Effector CD8-positive, alpha-beta T cell (primary cell): ENCODE results near the gene SLC24A3.

Source experiments
- DNase-seq: peaks from one replicate; lab custom pipeline; 2025; lab: John Stamatoyannopoulos, UW

Gene SLC24A3

GRCh38 chr20:19344341-19344740 is 131.9 kb downstream of the SLC24A3 start:
- no peak for DNase-seq

DNA sequence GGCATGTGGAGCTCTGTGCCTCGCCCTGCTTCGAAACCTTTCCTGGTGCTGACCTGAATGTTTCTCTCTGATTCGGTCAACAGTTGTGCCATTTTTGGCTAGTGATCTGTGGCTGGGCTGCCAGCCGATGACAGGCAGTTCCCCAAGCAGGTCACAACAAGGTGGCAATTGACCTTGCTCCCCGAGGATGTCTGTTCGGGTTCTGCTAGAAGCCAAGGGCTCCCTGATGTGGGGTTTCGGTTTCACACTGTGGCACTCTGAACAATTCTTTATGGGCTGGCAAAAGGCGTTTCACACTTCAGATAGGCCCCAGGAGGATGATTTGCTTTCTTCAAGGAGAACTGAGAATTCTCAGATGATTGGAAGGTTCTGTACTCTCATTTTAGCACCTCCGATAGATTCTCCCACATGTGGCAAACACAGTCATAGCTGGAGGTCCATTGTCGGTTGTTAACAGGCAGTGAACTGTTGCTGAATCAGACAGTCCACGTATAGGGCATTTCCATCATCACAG is 135.6 kb downstream of the SLC24A3 start:
- DNase-seq = no peak

DNA sequence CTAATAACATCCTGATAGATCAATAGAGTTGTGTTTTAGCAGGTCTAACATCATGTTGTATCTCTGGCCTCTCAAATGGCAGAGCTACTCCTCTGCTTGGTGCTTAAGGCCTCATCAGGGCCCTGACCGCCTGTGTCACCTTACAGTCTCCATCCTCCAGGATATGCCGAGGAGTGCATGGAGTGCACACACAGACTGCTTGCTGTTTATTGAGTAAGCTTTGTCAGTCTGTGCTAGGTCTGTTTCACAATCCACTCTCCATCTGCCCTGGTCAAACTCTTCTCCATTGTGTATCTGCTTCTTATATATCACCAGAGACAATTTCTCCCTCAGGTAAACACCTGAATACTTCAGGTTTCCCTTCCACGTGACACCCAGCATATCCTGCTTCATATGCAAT is 136.1 kb downstream of the SLC24A3 start:
- DNase-seq = no peak

DNA sequence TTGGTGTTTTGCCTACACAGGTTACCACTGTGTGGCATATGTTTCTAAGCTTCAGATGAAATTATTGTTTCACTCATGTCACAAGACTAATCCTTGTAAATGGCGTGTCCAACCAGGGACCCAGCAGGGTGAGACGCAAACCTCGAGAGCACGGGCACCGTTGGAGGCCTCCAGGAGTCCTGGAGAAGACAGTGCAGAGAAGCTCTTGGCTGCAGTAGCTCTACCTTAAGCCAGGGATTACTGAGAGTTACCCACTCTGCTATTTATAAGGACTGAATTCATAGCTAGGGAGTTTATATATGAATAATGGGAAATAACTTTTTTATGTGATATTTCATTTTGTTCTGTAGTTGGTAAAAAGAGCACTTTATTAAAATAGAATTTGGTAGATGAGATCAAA is 137.4 kb downstream of the SLC24A3 start:
- DNase-seq = no peak

DNA sequence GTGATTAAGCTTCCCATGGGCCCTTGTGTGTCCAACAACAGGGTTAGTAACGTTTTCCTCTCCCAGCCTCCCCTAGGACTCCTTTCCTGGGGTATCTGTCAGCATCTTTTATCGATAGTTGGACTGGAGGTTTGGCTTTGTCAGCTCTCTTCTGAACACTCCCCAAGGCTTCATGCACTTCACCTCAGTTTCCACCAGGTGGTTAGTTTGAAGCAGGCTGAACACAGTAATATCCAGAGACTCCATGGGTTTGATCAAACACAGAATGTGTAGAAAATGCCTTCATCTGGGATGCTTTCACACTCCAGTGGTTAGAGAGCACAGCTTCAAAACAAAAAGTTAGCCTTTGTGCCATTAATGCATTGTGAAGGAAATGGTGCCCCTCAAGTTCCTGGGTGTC is 139.1 kb downstream of the SLC24A3 start:
- no peak for DNase-seq

- DNase-seq = no peak
Observed at GRCh38 chr20:19354950-19355349, 142.5 kb downstream of the SLC24A3 start.

GRCh38 chr20:19361790-19362189 is 149.3 kb downstream of the SLC24A3 start:
- DNase-seq = no peak

DNA sequence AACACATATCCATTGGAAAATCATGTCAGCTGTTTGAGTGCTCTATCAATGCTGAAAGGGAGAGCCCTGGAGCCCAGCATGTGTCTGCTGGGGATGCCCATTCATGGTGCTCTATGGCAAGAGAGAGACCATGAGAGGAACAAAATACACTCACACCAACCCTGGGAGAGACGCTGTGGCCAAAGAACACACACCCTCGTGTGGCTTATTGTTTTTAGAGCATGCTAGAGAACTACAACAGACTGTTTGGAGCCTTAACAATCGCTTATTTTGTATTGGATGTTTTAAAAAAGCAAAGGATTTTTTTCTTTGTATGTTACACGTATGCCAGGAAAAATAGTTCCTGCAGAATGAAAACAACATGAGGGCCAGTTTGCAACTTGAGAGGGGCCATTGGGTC is 151.0 kb downstream of the SLC24A3 start:
- DNase-seq = no peak

- DNase-seq = no peak
Observed at GRCh38 chr20:19367591-19367990, 155.1 kb downstream of the SLC24A3 start.

GRCh38 chr20:19368351-19368750 is 155.9 kb downstream of the SLC24A3 start:
- DNase-seq = no peak

GRCh38 chr20:19370076-19371075 is 157.9 kb downstream of the SLC24A3 start:
- no peak for DNase-seq

DNA sequence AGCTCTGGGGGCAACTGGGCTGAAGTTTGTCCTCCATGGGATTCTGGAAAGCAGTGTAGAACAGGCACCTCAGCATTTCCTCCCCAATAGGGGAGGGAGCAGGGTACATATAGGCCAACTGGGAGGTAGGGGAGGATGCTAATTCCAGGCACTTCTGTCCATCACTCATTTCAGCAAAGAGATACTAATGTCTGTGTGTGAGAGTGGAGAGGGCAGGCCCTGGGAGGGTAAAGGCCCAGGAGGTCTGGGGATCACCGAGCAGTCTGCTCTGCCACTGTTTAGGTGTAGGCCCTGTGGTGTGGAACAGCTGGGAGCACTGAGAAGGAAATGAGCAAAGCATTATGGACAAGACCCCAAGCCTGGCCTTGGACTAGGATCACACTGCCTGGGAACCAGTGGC is 158.7 kb downstream of the SLC24A3 start:
- no peak for DNase-seq

DNA sequence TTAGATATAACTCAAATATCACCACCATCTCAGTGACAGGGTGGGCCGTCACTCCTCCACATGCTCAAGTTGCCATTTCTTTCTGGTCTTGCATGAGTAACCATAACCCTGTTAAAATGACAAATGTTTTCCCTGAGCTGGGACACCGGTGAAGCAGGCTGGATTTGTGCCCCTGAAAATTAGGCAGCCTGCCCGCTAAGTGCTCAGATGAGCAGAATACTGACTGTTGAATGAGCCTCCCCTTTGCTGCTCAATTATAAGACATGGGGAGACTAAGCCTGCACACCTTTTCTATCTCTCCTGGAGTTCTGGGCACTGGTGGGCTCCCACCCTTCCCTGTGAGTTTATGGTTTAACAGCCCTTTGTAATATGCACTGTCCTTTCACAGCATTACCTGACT is 161.8 kb downstream of the SLC24A3 start:
- no peak for DNase-seq

DNA sequence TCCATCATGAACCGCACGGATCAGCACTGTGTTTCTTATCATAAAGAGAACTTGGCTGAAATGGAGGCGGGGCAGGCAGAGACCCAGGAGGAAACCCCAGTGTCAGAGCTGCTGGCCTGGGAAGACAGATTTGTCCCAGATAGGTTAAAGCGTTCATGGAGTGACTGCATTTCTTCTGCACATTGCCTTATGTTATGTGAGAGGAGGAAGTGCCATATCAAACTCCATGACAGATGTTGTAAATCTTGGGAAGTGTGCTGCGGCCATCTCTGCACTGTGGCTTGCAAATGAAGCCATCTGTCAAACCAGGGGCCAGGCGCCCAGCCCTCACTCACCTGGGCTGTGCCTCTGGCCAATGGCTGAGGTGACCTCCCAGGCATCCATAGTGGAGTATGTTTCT is 163.0 kb downstream of the SLC24A3 start:
- no peak for DNase-seq

- DNase-seq = no peak
Observed at GRCh38 chr20:19375801-19376200, 163.4 kb downstream of the SLC24A3 start.

- DNase-seq = no peak
Observed at GRCh38 chr20:19376451-19377229, 164.2 kb downstream of the SLC24A3 start.

- DNase-seq = no peak
Observed at GRCh38 chr20:19378058-19378457, 165.6 kb downstream of the SLC24A3 start.

DNA sequence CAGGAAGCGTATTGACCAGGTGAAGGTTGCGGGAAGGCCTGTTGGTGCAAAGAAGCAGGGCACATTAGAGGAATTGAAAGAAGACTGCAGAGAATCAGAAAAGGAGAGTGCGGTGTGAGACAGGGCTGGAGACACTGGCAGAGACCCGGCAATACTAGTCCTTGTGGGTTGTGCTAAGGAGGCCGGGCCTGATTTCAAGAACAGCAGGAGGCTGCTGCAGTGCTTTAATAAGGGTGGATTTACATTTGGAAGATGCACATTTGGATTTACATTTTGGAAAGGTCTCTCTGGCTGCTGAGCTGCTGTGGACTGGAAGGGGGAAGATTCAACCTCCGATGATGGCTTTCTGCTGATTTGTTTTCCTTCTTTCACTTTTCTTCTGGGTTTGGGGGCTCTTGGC is 167.8 kb downstream of the SLC24A3 start:
- no peak for DNase-seq

GRCh38 chr20:19381947-19382346 is 169.5 kb downstream of the SLC24A3 start:
- no peak for DNase-seq

- no peak for DNase-seq
Observed at GRCh38 chr20:19382386-19383340, 170.2 kb downstream of the SLC24A3 start.

DNA sequence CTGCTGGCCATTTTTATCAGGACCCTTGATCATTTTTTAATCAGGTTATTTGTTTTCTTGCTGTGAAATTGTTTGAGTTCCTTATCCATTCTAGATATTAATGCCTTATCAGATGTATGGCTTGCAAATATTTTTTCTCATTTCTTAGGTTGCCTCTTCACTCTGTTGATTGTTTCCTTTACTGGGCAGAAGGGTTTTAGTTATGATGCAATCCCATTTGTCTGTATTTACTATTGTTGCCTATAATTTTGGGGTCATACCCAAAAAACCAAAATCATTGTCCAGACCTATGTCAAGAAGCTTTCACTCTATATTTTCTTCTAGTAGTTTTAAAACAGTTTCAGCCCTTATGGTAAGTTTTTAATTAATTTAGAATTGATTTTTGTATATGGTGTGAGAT is 172.5 kb downstream of the SLC24A3 start:
- DNase-seq = no peak

- DNase-seq = no peak
Observed at GRCh38 chr20:19387251-19387650, 174.8 kb downstream of the SLC24A3 start.
